Stimulated activated CD4-positive, alpha-beta T cell treated with anti-CD3 and anti-CD28 coated beads, Interleukin-12 subunit alpha, Interleukin-12 subunit beta, amount 100 ng/mL, for 4 hours (primary cell): ENCODE measurements around the gene SLC16A7.
"Not testable (repeated sequence)": the region's sequence is repeated elsewhere in the genome, so short reads cannot be mapped to it uniquely, and the experiment has no call there.

Source experiments
- DNase-seq: peaks from one replicate; pipeline ENCODE4 v3.0.0-alpha.2; 2020

SLC16A7 gene

DNA sequence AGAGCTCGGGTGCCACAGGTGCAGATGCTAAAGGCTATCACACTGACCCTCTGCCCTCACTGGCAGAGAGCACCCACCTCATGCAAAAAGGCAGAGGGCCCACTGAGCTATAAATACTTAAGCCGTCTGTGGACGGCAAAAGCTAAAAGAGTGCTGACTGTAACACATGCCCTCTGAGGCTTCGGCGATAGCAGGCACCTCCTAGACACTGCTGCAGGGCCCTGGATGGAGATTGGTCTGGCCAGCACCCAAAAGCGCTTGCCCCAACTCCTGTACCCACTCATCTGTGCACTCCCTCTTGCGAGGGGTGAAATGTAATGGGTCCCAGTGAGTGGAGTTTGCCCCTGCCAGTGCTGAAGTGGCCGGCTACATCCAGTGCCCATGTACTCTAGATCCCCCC lies 148.7 kb downstream of the SLC16A7 start:
- no peak for DNase-seq

DNA sequence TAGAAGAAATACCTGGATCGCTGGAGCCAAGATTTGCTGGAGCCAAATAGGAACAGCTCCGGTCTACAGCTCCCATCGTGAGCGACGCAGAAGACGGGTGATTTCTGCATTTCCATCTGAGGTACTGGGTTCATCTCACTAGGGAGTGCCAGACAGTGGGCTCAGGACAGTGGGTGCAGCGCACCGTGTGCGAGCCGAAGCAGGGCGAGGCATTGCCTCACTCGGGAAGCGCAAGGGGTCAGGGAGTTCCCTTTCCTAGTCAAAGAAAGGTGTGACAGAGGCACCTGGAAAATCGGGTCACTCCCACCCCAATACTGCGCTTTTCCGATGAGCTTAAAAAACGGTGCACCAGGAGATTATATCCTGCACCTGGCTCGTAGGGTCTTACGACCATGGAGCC lies 155.3 kb downstream of the SLC16A7 start:
- not testable (repeated sequence) for DNase-seq

DNA sequence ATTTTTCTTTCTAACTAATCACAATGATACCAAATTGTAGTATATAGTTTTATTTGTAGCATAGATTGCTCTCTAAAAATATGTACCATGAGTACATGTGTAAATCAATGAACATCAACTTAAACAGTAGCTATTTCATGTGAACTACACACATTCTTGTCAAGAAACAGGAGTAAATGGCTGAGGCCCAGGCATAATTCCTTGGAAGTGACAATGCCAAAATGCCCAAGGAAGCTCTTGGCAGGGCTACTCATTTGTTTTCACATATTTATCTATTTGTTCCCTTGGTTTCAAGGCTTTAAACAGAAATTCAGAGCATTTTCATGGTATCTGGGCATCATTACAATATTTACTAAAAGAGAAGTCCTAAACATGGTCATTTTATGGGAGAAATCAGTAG lies 165.7 kb downstream of the SLC16A7 start:
- DNase-seq: no peak

DNA sequence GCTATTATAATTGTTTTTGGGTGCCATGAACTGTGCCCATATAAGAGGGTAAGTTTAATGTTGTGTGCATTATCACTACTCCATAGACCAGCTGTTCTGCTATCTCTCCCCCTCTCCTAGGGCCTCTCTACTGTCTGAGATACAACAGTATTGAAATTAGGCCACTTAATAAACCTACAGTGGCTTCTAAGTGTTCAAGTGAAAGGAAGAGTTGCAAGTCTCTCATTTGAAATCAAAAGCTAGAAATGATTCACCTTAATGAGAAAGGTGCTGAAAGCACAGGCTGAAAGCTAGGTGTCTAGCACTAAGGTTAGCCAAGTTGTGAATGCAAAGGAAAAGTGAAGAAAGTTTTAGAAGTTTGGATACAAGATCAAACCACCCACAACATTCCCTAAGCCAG lies 168.0 kb downstream of the SLC16A7 start:
- no peak for DNase-seq

DNA sequence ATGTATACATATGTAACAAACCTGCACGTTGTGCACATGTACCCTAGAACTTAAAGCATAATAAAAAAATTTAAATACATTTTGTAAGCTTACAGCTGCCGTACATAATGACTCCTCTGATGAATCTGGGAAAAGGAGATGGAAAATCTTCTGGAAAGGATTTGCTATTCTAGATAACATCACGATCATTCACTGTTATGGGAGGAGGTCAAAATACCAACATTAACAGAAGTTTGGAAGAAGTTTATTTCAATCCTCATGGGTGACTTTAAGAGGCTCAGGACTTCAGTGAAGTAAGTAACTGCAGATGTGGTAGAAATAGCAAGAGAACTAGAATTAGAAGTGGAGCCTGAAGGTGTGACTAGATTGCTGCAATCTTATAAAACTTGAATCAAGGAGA lies 172.2 kb downstream of the SLC16A7 start:
- DNase-seq: no peak

DNA sequence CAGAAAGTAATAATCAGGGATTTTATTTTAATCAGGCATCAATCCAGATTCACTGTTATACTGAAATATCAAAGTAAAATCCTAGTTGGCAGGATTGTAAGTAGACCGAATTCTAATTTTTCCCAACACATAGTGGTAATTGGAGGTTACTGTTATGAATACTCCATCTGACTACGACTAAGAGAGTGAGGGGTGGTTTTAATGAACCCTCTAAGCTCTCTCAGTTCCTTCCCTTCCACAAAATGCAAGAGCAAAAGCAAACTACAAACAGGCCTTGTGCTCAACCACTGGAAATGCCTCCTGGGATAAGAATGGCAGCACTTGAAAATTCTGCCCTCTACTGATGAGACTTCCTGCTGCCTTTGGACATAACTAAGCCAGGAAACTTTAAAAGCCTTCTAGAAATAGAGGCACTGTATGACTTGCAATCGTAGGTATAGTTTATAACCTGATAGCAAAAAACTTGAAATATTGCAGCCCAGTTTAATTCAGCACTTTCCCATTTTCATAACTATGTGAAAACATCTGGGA lies 184.8 kb downstream of the SLC16A7 start:
- DNase-seq: no peak

DNA sequence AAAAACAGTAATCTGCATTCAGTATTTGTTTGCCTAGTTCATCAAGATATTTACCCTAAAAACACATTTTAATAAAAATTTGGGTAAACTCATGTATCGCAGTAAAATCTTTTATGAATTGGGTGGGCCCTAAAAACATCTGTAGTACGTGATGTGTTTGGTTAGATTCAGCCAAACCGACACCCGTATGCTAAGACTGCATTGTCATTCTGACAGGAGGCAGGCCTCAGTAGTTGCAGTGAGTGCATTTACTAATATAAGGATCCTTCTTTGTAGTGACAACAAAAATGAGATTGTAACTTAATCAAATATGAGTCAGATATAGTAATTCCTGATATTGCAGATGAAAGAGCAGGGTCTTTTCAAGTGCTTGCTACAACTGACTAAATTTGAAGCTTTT lies 191.8 kb downstream of the SLC16A7 start:
- DNase-seq: no peak

DNA sequence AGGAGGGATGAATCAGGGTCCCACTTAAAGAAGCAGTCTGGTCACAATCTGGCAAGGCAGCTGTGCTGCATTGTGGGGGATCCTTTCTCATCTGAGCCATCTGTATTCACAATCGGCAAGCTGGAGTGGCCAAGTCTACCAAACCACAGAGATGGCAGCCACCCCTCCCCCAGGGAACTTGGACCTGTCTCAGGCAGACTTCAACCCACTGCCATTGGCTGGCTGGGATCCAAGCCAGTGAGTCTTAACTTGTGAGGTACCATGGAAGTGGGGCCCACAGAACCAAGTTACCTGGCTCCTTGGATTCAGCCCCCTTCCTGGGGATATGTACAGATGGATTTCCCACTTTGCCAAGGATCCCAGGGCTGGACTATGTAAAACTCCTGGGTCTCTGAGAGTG lies 196.8 kb downstream of the SLC16A7 start:
- DNase-seq: no peak

DNA sequence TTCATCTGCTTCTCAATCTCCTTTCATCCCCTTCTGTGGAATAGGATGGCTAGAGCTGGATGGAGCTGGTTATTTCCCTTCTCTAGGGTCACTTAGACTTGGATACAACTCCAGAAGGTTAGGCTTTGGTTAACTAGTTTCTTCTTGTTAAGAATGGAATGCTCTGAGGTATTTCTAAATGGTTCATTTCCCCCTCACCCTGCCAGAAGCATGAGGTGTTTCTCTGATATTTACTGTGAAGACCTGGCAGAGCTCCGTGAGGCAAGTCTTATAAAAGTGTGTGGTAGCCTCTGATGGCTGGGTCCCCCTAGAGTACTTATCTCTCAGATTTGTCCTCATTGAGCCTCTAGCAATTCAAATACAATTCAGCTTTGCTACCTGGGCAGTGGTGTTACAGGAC lies 207.9 kb downstream of the SLC16A7 start:
- no peak for DNase-seq

DNA sequence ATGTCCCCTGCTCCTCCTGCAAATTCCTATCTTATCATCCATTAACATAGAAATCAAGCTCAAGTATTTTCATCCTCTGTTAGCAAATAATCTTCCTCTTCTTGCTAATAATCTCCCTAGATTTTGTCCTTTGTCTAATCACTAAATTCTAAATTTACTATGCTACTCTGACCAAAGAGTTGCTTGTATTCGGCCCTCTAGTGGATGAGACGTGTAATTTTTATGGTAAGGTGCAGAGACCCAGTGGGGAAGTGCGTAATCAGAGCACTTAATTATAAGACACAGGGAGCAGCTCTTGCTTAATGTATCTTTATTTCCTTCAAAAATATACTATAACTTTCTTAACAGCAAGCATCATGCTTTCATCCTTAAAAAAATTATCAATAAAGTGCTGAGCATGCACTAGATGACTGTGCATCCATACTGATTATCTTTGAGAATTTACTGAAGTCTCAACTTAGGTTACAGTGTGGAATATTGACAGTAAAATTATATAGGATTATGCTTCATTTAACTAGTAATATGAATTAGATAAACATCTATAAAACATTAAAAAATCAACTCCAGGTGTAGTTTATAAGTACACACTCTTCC lies 212.6 kb downstream of the SLC16A7 start:
- no peak for DNase-seq

DNA sequence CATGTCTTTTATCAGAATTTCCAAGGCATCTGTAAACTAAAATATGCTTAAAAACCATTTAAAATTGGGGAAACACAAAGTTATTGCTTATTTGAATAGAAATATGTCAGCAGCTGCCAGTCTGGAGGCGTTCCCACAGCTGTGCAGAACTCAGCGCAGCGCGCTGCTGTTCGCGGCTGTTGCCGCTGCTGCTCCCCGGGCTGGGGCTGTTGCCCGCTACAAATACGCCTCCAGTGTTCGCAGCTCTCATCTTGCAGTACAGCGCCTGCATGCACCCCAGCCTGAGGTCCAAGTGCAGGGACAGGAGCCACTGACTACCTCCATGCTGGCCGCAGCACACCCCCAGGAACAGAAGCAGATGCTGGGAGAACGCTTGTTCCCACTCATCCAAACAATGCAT lies 216.2 kb downstream of the SLC16A7 start:
- no peak for DNase-seq

DNA sequence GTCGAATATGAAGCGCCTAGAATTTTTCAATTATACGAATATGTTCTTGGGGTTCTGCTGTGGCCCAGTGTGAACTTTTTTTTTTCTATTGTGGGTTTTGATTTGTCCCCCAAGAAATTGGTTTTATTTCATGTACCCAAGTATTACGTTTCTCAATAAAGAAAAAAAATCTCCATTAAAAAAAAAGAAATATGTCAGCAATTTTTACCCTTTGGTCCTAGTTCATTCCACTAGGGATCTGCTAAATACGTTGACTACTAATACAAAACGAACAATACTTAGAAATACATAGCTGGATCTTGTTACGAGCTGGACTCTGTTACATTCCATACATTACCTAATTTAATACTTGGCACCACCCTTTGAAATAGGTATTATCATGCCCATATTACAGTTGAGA lies 216.9 kb downstream of the SLC16A7 start:
- DNase-seq: no peak

DNA sequence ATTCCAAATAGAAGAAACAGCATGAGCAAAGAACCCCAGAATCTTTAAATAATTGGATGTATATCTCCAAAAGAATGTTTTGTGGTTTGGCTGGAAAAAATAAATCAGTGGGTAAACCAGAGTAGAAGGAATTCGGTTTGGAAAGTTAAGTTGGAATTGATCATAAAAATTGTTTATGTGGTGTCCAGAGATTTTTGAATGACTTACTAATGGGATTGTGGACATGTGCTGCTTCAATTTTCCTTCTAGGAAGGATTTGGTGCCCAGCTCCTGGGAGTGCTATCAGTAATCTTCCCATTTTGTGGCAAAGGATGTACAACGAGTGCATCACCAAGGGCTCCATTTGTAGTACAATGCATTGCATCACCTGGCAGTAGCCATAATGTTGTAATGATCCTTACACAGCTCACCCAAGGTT lies 224.8 kb downstream of the SLC16A7 start:
- DNase-seq: no peak

DNA sequence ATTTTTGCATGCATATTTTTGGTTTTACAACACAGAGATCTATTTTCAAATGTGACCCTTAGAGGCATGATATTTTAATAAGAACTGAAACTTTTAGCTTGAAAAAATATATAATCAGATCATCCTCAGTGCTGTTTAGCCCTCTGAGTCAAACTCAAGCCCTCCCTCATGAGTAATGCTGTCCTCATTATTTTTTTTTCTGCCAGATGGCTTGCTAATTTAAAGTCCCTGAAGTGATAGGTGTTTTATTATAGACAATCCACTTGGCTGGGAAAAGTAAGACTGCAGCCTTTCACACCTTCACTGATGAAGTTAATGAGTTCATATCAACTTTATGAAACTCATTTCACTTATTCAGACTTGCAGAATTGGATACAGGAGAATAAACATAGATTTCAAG lies 227.7 kb downstream of the SLC16A7 start:
- DNase-seq: no peak

DNA sequence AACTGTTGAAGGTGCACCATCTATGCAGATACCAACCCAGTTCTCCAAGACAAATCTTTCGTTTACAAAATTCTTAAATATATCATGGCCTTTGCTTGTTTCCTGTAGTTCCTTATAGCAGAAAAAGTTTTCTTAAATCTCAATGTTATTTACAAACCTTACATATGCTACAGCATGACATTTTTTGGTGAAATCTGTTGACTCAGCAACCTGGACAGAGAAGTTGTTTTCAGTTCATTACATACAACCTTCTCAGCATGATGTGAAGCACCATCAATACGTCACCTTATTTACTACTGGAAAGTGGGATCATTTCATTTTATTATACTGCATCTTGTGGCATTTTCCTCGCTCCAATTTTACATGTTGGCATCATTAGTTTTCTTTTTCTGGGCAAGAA lies 231.9 kb downstream of the SLC16A7 start:
- DNase-seq: no peak

DNA sequence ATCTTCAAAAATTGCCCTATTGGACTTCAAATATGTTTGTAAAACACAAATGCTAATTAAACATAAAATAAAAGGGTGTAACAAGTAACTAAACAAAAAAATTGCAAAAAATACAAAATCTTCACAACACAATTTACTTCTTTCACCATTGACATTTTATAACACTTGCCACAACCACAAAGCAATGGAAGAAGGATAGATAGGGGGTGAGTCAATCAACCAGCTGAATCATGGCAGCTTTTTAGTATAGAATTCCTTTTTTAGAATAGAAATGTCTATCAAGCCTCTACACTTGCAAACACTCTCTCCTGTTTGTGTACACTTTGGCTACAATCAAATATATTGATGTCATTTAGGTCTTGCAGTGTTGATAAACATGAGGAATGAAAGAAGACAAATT lies 232.7 kb downstream of the SLC16A7 start:
- no peak for DNase-seq

DNA sequence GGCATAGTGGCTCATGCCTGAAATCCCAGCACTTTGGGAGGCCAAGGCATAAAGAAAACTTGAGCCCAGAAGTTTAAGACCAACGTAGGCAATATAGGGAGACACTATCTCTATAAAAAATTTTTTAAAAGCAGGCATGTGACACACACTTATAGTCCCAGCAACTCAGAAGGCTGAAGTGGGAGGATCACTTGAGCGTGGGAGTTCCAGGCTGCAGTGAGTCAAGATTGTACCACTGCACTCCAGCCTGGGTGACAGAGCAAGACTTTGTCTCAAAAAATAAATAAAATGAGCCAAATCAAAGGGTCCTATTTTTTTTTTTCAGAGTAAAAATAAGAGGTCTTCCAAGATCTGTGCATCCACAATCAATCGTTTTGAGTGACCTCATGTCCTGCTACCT lies 237.6 kb downstream of the SLC16A7 start:
- DNase-seq: no peak

DNA sequence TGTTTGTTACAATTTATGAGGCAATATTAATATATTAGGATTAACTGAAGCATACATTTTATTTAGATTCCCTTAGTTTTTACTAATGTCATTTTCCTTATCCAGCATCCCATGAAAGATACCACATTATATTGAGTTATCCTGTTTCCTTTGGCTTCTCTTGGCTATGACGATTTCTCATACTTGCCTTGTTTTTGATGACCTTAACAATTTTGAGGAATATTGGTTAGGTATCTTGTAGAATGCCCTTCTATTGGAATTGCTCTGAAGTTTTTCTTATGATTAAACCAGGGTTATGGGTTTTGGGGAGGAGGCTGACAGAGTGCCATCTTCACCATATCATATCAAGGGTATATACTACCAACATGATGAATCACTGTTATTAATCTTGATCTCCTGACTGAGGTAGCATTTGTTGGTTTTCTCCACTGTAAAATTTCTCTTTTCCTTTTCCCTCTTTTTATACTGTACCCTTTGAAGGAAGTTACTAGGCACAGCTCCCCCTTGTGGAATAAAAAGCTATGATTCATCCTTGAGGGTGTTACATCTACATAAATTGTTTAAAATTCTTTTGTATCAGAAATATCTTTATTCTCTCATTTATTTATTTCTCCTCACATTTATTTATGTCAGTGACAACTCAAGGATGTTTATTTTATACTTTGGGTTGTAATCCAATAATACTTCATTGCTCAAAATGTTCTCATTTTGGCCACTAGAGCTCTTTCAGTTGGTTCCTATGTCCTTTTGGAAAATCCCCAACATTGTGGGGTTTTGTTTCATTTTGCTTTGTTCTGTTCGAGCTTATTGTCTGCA lies 239.0 kb downstream of the SLC16A7 start:
- no peak for DNase-seq
